ENCODE measurements around the gene SECISBP2L.

DNA sequence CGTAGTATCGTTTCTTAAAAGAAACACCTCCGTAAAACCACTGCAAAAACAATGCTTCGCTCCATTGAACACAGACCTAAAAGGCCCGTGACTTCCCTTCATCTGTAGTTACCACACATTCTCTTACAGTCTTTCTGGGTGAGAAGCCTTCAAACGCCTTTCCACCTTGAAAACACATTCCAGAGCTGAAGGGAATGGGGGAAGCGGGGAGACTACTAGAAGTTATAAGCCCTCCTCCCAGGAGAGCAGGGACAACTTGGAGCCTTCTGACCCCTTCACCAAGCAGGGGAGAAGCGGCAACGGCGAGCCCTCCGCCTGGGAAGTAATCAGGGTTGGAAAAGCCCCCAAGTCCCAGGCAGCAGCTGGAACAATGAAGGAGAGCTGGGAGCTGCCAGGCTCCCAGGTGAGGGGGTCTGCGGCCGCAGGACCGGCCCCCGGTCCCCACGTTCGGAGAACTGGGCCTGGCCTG is 461 bp downstream of the SECISBP2L start:
- TF ChIP-seq, protein P1, sequence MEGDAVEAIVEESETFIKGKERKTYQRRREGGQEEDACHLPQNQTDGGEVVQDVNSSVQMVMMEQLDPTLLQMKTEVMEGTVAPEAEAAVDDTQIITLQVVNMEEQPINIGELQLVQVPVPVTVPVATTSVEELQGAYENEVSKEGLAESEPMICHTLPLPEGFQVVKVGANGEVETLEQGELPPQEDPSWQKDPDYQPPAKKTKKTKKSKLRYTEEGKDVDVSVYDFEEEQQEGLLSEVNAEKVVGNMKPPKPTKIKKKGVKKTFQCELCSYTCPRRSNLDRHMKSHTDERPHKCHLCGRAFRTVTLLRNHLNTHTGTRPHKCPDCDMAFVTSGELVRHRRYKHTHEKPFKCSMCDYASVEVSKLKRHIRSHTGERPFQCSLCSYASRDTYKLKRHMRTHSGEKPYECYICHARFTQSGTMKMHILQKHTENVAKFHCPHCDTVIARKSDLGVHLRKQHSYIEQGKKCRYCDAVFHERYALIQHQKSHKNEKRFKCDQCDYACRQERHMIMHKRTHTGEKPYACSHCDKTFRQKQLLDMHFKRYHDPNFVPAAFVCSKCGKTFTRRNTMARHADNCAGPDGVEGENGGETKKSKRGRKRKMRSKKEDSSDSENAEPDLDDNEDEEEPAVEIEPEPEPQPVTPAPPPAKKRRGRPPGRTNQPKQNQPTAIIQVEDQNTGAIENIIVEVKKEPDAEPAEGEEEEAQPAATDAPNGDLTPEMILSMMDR (IDR thresholded peaks at IDR 0.05): no peak
- no peak for TF ChIP-seq POLR2A (IDR thresholded peaks at IDR 0.05)
